ENCODE data around the gene GALNS.

- TF ChIP-seq, protein P1, sequence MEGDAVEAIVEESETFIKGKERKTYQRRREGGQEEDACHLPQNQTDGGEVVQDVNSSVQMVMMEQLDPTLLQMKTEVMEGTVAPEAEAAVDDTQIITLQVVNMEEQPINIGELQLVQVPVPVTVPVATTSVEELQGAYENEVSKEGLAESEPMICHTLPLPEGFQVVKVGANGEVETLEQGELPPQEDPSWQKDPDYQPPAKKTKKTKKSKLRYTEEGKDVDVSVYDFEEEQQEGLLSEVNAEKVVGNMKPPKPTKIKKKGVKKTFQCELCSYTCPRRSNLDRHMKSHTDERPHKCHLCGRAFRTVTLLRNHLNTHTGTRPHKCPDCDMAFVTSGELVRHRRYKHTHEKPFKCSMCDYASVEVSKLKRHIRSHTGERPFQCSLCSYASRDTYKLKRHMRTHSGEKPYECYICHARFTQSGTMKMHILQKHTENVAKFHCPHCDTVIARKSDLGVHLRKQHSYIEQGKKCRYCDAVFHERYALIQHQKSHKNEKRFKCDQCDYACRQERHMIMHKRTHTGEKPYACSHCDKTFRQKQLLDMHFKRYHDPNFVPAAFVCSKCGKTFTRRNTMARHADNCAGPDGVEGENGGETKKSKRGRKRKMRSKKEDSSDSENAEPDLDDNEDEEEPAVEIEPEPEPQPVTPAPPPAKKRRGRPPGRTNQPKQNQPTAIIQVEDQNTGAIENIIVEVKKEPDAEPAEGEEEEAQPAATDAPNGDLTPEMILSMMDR (IDR thresholded peaks at IDR 0.05) = no peak
- TF ChIP-seq POLR2A (IDR thresholded peaks at IDR 0.05) = no peak
Observed at GRCh38 chr16:88772871-88773811, 83.6 kb downstream of the GALNS start.
